Measurements from ENCODE around the gene SRSF9.

- TF ChIP-seq CTCF (IDR thresholded peaks at IDR 0.05) (no peak), POLR2A (IDR thresholded peaks at IDR 0.05) (no peak)
Observed at GRCh38 chr12:120479458-120479857, 9.9 kb upstream of the SRSF9 start.
